Measurements from ENCODE around the gene LSG1. TPM values are rescaled to one million over a fixed set of nuclear protein-coding genes. Genes with fewer than 3 reads are reported as not detected.

The LSG1 gene
- total RNA-seq, 1 experiment from 2014 or later: 45.8 TPM

DNA sequence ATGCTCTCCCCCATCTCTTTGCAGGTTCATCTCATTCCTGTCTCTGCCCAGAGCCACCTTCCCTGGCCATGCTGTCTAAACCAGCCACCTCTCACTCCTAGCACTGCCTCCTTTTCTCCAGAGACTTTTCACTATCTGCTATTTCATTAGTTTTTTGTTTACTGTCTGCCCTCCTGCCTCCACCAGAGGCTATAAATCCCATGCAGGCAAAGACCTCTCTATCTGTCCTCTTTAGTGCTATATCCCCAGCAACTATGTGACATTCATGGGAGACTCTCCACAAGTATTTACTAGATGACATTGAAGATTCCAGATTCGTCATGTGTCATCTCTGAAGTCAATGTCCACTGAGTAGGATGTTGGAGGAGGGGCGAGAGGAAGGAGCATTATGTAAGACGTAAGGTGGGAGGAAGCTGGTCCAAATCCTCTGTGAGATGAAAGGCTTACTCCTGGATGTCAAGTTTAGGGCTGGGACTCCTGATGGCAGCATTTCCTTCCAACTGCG, 10.2 kb upstream of the LSG1 start (continued):
- TF ChIP-seq, protein P1, sequence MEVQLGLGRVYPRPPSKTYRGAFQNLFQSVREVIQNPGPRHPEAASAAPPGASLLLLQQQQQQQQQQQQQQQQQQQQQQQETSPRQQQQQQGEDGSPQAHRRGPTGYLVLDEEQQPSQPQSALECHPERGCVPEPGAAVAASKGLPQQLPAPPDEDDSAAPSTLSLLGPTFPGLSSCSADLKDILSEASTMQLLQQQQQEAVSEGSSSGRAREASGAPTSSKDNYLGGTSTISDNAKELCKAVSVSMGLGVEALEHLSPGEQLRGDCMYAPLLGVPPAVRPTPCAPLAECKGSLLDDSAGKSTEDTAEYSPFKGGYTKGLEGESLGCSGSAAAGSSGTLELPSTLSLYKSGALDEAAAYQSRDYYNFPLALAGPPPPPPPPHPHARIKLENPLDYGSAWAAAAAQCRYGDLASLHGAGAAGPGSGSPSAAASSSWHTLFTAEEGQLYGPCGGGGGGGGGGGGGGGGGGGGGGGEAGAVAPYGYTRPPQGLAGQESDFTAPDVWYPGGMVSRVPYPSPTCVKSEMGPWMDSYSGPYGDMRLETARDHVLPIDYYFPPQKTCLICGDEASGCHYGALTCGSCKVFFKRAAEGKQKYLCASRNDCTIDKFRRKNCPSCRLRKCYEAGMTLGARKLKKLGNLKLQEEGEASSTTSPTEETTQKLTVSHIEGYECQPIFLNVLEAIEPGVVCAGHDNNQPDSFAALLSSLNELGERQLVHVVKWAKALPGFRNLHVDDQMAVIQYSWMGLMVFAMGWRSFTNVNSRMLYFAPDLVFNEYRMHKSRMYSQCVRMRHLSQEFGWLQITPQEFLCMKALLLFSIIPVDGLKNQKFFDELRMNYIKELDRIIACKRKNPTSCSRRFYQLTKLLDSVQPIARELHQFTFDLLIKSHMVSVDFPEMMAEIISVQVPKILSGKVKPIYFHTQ (CRISPR knock-in tag; IDR thresholded peaks at IDR 0.05): no peak
- TF ChIP-seq ZNF138 (CRISPR knock-in tag; conservative IDR thresholded peaks at IDR 0.05) (no peak), HMGA2 (CRISPR knock-in tag; IDR thresholded peaks at IDR 0.05) (no peak)
- TF ChIP-seq, protein P2, sequence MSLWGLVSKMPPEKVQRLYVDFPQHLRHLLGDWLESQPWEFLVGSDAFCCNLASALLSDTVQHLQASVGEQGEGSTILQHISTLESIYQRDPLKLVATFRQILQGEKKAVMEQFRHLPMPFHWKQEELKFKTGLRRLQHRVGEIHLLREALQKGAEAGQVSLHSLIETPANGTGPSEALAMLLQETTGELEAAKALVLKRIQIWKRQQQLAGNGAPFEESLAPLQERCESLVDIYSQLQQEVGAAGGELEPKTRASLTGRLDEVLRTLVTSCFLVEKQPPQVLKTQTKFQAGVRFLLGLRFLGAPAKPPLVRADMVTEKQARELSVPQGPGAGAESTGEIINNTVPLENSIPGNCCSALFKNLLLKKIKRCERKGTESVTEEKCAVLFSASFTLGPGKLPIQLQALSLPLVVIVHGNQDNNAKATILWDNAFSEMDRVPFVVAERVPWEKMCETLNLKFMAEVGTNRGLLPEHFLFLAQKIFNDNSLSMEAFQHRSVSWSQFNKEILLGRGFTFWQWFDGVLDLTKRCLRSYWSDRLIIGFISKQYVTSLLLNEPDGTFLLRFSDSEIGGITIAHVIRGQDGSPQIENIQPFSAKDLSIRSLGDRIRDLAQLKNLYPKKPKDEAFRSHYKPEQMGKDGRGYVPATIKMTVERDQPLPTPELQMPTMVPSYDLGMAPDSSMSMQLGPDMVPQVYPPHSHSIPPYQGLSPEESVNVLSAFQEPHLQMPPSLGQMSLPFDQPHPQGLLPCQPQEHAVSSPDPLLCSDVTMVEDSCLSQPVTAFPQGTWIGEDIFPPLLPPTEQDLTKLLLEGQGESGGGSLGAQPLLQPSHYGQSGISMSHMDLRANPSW (CRISPR knock-in tag; conservative IDR thresholded peaks at IDR 0.05; ENCODE audit: low read depth): no peak
- TF ChIP-seq, protein P3, sequence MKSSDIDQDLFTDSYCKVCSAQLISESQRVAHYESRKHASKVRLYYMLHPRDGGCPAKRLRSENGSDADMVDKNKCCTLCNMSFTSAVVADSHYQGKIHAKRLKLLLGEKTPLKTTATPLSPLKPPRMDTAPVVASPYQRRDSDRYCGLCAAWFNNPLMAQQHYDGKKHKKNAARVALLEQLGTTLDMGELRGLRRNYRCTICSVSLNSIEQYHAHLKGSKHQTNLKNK (CRISPR knock-in tag; IDR thresholded peaks at IDR 0.05): no peak

DNA sequence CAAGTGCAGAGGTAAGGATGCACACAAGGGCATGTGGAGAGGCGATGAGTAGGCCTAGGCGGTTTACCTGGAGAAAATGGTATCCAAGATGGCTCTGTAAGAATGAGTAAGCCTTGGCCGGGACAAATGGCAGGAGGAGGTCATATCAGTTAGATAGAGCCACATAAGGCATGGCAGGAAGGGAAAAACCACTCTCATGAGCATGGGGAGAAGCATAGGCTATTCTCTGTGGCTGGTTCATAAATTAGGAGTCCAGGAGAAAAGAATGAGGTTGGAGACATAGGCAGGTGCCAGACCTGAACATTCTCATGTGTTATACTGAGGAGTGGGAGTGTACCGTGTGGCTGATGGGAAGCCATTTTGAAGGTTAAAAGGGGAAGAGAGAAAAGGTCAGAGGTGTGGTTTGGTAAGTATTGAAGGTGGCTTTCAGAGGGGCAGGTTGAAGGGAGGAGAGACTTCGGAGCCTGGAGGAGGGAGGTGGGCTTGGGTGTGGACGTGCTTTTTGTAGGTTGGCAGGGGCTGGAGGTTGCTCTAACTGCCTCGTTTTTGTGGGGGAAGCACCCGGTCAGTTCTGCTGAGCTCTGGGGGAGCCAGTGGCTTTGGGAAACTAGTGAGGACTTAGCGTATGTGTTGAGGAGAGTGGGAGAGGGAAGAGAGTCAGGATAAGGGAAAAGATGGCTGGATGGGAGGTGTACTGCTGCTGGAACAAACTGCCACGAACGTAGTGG, 9.1 kb upstream of the LSG1 start:
- no peak for TF ChIP-seq TEAD1 (CRISPR knock-in tag; IDR thresholded peaks at IDR 0.05)
- no peak for TF ChIP-seq FOXJ3 (CRISPR knock-in tag; IDR thresholded peaks at IDR 0.05; ENCODE audit: borderline replicate concordance)
- TF ChIP-seq CREM (CRISPR knock-in tag; IDR thresholded peaks at IDR 0.05): no peak
- TF ChIP-seq, protein P4, sequence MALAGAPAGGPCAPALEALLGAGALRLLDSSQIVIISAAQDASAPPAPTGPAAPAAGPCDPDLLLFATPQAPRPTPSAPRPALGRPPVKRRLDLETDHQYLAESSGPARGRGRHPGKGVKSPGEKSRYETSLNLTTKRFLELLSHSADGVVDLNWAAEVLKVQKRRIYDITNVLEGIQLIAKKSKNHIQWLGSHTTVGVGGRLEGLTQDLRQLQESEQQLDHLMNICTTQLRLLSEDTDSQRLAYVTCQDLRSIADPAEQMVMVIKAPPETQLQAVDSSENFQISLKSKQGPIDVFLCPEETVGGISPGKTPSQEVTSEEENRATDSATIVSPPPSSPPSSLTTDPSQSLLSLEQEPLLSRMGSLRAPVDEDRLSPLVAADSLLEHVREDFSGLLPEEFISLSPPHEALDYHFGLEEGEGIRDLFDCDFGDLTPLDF (CRISPR knock-in tag; IDR thresholded peaks at IDR 0.05): no peak
- TF ChIP-seq, protein P5, sequence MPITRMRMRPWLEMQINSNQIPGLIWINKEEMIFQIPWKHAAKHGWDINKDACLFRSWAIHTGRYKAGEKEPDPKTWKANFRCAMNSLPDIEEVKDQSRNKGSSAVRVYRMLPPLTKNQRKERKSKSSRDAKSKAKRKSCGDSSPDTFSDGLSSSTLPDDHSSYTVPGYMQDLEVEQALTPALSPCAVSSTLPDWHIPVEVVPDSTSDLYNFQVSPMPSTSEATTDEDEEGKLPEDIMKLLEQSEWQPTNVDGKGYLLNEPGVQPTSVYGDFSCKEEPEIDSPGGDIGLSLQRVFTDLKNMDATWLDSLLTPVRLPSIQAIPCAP (CRISPR knock-in tag; IDR thresholded peaks at IDR 0.05): no peak
- TF ChIP-seq, protein P6, sequence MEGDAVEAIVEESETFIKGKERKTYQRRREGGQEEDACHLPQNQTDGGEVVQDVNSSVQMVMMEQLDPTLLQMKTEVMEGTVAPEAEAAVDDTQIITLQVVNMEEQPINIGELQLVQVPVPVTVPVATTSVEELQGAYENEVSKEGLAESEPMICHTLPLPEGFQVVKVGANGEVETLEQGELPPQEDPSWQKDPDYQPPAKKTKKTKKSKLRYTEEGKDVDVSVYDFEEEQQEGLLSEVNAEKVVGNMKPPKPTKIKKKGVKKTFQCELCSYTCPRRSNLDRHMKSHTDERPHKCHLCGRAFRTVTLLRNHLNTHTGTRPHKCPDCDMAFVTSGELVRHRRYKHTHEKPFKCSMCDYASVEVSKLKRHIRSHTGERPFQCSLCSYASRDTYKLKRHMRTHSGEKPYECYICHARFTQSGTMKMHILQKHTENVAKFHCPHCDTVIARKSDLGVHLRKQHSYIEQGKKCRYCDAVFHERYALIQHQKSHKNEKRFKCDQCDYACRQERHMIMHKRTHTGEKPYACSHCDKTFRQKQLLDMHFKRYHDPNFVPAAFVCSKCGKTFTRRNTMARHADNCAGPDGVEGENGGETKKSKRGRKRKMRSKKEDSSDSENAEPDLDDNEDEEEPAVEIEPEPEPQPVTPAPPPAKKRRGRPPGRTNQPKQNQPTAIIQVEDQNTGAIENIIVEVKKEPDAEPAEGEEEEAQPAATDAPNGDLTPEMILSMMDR (IDR thresholded peaks at IDR 0.05): no peak
- TF ChIP-seq, protein P7, sequence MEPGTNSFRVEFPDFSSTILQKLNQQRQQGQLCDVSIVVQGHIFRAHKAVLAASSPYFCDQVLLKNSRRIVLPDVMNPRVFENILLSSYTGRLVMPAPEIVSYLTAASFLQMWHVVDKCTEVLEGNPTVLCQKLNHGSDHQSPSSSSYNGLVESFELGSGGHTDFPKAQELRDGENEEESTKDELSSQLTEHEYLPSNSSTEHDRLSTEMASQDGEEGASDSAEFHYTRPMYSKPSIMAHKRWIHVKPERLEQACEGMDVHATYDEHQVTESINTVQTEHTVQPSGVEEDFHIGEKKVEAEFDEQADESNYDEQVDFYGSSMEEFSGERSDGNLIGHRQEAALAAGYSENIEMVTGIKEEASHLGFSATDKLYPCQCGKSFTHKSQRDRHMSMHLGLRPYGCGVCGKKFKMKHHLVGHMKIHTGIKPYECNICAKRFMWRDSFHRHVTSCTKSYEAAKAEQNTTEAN (CRISPR knock-in tag; IDR thresholded peaks at IDR 0.05): no peak
- TF ChIP-seq, protein P8, sequence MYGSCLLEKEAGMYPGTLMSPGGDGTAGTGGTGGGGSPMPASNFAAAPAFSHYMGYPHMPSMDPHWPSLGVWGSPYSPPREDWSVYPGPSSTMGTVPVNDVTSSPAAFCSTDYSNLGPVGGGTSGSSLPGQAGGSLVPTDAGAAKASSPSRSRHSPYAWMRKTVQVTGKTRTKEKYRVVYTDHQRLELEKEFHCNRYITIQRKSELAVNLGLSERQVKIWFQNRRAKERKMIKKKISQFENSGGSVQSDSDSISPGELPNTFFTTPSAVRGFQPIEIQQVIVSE (CRISPR knock-in tag; IDR thresholded peaks at IDR 0.05; ENCODE audit: borderline replicate concordance): no peak
- no peak for TF ChIP-seq ESRRA (CRISPR knock-in tag; IDR thresholded peaks at IDR 0.05; ENCODE audit: borderline replicate concordance)
- TF ChIP-seq, protein P9, sequence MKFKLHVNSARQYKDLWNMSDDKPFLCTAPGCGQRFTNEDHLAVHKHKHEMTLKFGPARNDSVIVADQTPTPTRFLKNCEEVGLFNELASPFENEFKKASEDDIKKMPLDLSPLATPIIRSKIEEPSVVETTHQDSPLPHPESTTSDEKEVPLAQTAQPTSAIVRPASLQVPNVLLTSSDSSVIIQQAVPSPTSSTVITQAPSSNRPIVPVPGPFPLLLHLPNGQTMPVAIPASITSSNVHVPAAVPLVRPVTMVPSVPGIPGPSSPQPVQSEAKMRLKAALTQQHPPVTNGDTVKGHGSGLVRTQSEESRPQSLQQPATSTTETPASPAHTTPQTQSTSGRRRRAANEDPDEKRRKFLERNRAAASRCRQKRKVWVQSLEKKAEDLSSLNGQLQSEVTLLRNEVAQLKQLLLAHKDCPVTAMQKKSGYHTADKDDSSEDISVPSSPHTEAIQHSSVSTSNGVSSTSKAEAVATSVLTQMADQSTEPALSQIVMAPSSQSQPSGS (CRISPR knock-in tag; IDR thresholded peaks at IDR 0.05; ENCODE audit: borderline replicate concordance, low read depth): no peak
- TF ChIP-seq NFATC4 (CRISPR knock-in tag; IDR thresholded peaks at IDR 0.05): no peak
- TF ChIP-seq FOXK1 (CRISPR knock-in tag; IDR thresholded peaks at IDR 0.05): no peak
- H3K27ac Mint-ChIP-seq: no peak overlapping the region
- H3K4me1 Mint-ChIP-seq: peaks cover 8% of the 10 kb centered on the region
- ChIA-PET POLR2A (no interaction called here), CTCF (interaction anchor here (2.4 kb wide), 1 partner anchor 273 kb away, joined by 31 read pairs; no protein-coding TSS in a partner anchor)
- H3K4me3 Mint-ChIP-seq: no peak overlapping the region
- DNase-seq (ENCODE audit: low spot score): no peak
- H3K27me3 Mint-ChIP-seq (ENCODE audit: low read depth): peaks cover 39% of the 10 kb centered on the region
- ATAC-seq: no peak
- H3K36me3 Mint-ChIP-seq: no peaks in the 10 kb centered on the region
- no peaks in the 10 kb centered on the region for H3K9me3 Mint-ChIP-seq
